ENCODE measurements around the gene BRME1.

DNA sequence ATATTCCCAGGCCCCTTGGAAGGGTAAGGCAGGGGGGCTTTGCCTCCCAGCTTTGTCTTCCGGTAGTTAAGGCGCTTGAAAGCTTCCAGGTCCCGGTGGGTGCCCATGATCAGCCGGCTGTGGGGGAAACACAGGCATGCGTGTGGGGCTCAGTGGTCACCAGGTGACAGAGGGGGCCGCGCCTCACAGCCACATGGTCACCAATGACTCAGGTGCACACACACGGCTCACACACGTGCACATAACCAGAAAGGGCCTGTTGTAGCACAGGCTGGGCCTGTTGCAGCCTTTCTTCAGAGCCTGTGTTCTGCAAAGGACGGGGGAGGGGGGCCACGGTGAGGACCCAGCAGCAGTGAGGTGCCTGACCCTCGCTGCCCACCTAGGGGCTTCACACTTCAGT lies 23.1 kb downstream of the BRME1 start:
- no peak for TF ChIP-seq POLR2AphosphoS5 (IDR thresholded peaks at IDR 0.05; ENCODE audit: borderline replicate concordance, low read depth, low read length)
- no peak for TF ChIP-seq EZH2 (IDR thresholded peaks at IDR 0.05)
- no peak for TF ChIP-seq FOXP2 (optimal IDR thresholded peaks at IDR 0.05; ENCODE audit: control extremely low read depth, extremely low read length, insufficient read depth)

Data from SK-N-MC (cell line).